Tibial artery (tissue), 4 donors: ENCODE measurements around the gene AIP.
A peak's percentile ranks its signal among the peaks of the same experiment; 100 is the strongest.

Experiments
- DNase-seq, 2 donors: peaks; one replicate each; pipeline ENCODE4 v3.0.0-alpha.2; 2019
- H3K27ac ChIP-seq, 2 donors: fragments of 200-600 bp; sonication (generic) in 1 of 2; 1 replicate in 1 of 2; 2 replicates in 1 of 2; pipeline ENCODE4 v1.5.1; 2018 to 2019; ENCODE audit warnings: mild to moderate bottlenecking in 1 of 2
- H3K27me3 ChIP-seq, 2 donors: fragments of 200-600 bp; sonication (generic) in 1 of 2; one replicate each; pipeline versions ENCODE4 v1.5.1 to v1.6.0; 2016 to 2019
- H3K36me3 ChIP-seq, 3 donors: fragments of 200-600 bp; sonication (generic) in 2 of 3; one replicate each; pipeline ENCODE4 v1.5.1; 2016 to 2019; ENCODE audit warnings: mild to moderate bottlenecking in 2 of 3
- H3K4me1 ChIP-seq, 4 donors: fragments of 200-600 bp; sonication (generic) in 2 of 4; 1 replicate in 3 of 4; 2 replicates in 1 of 4; pipeline ENCODE4 v1.5.1; 2016 to 2019
- H3K4me3 ChIP-seq, 2 donors: fragments of 200-600 bp; sonication (generic) in 1 of 2; 1 replicate in 1 of 2; 2 replicates in 1 of 2; pipeline ENCODE4 v1.5.1; 2018 to 2019; ENCODE audit warnings: mild to moderate bottlenecking in 2 of 2
- H3K9me3 ChIP-seq, 3 donors: fragments of 200-600 bp; sonication (generic) in 1 of 3; one replicate each; pipeline ENCODE4 v1.5.1; 2016 to 2019
- CTCF ChIP-seq, 2 experiments: fragments of 200-600 bp in 1 of 2; fragments of 450-650 bp in 1 of 2; IDR thresholded peaks; one replicate each; pipeline ENCODE4 v1.5.1; 2017 to 2019; ENCODE audit warnings: antibody characterized with exemption in 2 of 2, mild to moderate bottlenecking in 1 of 2, moderate library complexity in 1 of 2
- intact Hi-C: fragments of 100-400 bp; cut with DNase I; formaldehyde crosslinking; loops from one replicate; pipeline ENCODE4 v1.15.0; 2023; ENCODE audit warnings: low total_unique reads

The AIP gene

GRCh38 chr11:67500484-67500821, 17.6 kb downstream of the AIP start:
- H3K36me3 ChIP-seq = peaks cover 0 to 43% (median 28%) of the 10 kb centered on the region in 3 donors
- H3K4me3 ChIP-seq = no peak overlapping the region
- no peaks in the 10 kb centered on the region for H3K9me3 ChIP-seq
- H3K27me3 ChIP-seq = no peaks in the 10 kb centered on the region
- no peak for DNase-seq
- no peak for TF ChIP-seq CTCF (IDR thresholded peaks at IDR 0.05)
- H3K4me1 ChIP-seq = peaks cover 0 to 21% (median 17%) of the 10 kb centered on the region in 4 donors
- H3K27ac ChIP-seq = no peak overlapping the region
- intact Hi-C loops = no loop called here

DNA sequence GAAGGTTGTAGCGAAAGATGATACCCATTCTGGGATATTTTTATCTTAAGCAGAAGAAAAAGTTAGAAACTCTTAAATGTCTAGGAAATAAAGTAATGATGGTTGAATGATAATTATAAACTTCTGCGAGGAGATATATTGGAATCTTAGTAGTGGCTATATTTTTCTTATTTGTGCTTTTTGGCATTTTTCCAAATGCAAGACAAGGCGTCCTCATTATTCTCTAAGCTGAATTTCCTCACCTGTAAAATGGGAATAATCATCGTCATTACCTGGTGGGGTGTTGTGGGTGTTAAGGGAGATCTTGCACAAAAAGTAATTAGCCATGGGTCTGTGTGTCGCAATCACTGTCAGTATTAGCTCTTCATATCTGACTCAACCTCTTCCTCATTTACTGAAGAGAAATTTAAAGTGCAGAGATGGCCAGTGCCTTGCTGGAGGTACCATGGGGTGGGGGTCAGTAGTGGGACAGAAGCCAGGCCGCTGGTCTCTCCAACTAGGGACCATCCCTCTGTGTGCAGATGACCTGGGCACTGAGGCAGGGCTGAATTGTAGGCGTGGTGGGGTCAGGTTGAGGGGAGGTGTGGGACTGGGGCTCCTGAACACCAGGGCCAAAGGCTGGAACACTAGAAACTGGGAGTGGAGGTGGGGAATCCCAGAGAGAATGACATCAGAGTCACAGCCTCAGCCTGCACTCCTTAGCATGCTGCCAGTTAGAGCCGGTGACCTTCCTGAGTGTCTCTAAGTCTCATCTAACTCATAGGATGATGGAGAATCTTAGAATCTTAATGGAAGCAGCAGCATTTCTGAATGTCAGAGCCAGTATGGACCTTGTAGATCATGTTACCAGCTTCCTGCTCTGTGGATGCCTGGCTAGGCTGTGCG, 18.2 kb downstream of the AIP start:
- no peak overlapping the region for H3K4me3 ChIP-seq
- H3K9me3 ChIP-seq = no peaks in the 10 kb centered on the region
- DNase-seq = no peak
- intact Hi-C loops = no loop called here
- no peaks in the 10 kb centered on the region for H3K27me3 ChIP-seq
- TF ChIP-seq CTCF (IDR thresholded peaks at IDR 0.05) = no peak
- H3K36me3 ChIP-seq = peaks cover 0 to 37% (median 22%) of the 10 kb centered on the region in 3 donors
- H3K4me1 ChIP-seq = peaks cover 0 to 27% (median 23%) of the 10 kb centered on the region in 4 donors
- H3K27ac ChIP-seq = no peak overlapping the region

DNA sequence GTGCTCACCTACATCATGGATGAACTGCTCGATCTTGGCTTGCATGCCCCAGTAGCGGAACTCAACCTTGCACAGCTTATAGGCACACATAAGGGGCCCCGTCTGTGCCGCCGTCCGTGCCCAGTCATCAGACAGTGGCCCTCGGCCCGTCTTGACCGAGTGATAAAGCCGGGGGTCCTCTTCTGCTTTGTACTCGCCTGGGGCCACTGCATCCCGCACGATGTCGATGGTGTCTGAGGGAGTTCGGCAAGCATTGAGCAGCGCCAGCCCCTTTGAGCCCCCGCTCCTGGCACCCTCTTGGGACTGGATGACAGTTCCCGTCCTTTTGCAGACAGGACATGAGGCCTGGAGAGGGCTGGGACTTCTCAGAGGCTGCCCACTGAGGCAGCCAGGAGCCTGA, 19.0 kb downstream of the AIP start:
- intact Hi-C loops = loop anchor here (2.0 kb wide), 1 partner anchor 99 kb away; no protein-coding TSS in a partner anchor
- DNase-seq = no peak
- Histone ChIP-seq H3K36me3 (peaks cover 0 to 38% (median 23%) of the 10 kb centered on the region in 3 donors), H3K9me3 (no peaks in the 10 kb centered on the region), H3K4me1 (peaks cover 0 to 35% (median 31%) of the 10 kb centered on the region in 4 donors), H3K27me3 (no peaks in the 10 kb centered on the region), H3K27ac (no peak overlapping the region), H3K4me3 (no peak overlapping the region)
- no peak for TF ChIP-seq CTCF (IDR thresholded peaks at IDR 0.05)

- intact Hi-C loops = loop anchor here (2.0 kb wide), 1 partner anchor 100 kb away; no protein-coding TSS in a partner anchor
- Histone ChIP-seq H3K27me3 (no peaks in the 10 kb centered on the region), H3K36me3 (peaks cover 0 to 32% (median 24%) of the 10 kb centered on the region in 3 donors), H3K4me1 (peaks cover 0 to 41% (median 37%) of the 10 kb centered on the region in 4 donors), H3K4me3 (no peak overlapping the region), H3K27ac (no peak overlapping the region), H3K9me3 (no peaks in the 10 kb centered on the region)
- TF ChIP-seq CTCF (IDR thresholded peaks at IDR 0.05) = no peak
- DNase-seq = no peak
Measured at GRCh38 chr11:67502328-67502979, 19.6 kb downstream of the AIP start.

GRCh38 chr11:67503119-67504004, 20.5 kb downstream of the AIP start:
- H3K27ac ChIP-seq = peak overlapping the region in 1 of 2 donors; percentile 99
- no peaks in the 10 kb centered on the region for H3K27me3 ChIP-seq
- peaks cover 0 to 23% (median 15%) of the 10 kb centered on the region in 3 donors for H3K36me3 ChIP-seq
- H3K4me1 ChIP-seq = peaks cover 0 to 44% (median 40%) of the 10 kb centered on the region in 4 donors
- TF ChIP-seq CTCF (IDR thresholded peaks at IDR 0.05) = no peak
- intact Hi-C loops = loop anchor here (2.0 kb wide), 1 partner anchor 101 kb away; no protein-coding TSS in a partner anchor
- peak overlapping the region; percentile 64 to 80 for H3K4me3 ChIP-seq
- H3K9me3 ChIP-seq = no peaks in the 10 kb centered on the region
- DNase-seq = no peak
